ENCODE results near the gene ANKRD11. TPM values are rescaled to one million over a fixed set of nuclear protein-coding genes. Genes with fewer than 3 reads are reported as not detected.

The ANKRD11 gene
- polyA plus RNA-seq, 1 donor from 2014 or later: 32.5 TPM

DNA sequence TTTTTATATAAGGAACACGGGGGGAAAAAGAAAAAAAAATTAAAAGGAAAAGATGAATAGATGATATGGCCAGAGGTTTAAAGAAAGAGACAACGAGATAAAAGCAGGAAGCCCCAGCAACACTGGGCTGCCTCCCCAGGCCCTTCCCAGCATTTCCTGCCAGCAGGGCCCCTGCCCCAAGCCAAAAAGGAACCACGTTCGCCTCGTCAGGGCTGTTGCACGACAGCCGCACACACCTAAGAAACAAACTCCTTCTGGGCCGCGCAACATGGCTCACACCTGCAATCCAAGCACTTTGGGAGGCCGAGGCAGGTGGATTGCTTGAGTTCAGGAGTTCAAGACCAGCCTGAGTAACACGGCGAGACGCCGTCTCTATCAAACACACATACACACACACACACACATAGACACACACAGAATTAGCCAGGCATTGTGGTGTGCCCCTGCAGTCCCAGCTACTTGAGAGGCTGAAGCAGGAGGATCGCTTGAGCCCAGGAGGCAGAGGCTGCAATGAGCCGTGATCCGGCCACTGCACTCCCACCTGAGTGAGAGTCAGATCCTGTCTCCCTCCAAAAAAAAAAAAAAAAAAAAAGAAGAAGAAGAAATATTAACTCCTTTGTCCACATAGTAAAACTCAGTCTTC lies 83.0 kb downstream of the ANKRD11 start:
- Histone ChIP-seq H2AFZ (ENCODE audit: low read depth, low read length) (no peak overlapping the region), H3K27ac (ENCODE audit: low read length) (no peak overlapping the region), H3K9me2 (ENCODE audit: insufficient read depth, low read length) (no peaks in the 10 kb centered on the region), H3K27me3 (ENCODE audit: insufficient read depth, low read depth, low read length) (no peaks in the 10 kb centered on the region), H3K4me2 (ENCODE audit: low read length) (no peak overlapping the region), H3K9me3 (ENCODE audit: low read length) (no peaks in the 10 kb centered on the region), H3K79me2 (replicated peaks; ENCODE audit: insufficient read depth, low read length) (peaks cover 77% of the 10 kb centered on the region), H3K4me3 (ENCODE audit: low read length) (no peak overlapping the region), H3F3A (ENCODE audit: insufficient read depth, low read length, poor library complexity, severe bottlenecking) (no peaks in the 10 kb centered on the region), H4K20me1 (ENCODE audit: insufficient read depth) (peaks cover 3% of the 10 kb centered on the region), H3K9ac (ENCODE audit: low read length) (no peak overlapping the region), H3K36me3 (ENCODE audit: insufficient read depth, low read length) (no peaks in the 10 kb centered on the region)
- TF ChIP-seq SMC3 (conservative IDR thresholded peaks at IDR 0.05; ENCODE audit: poor library complexity) (no peak), RAD21 (conservative IDR thresholded peaks at IDR 0.05) (no peak), EP300 (conservative IDR thresholded peaks at IDR 0.05; ENCODE audit: poor library complexity, severe bottlenecking) (no peak), EZH2 (IDR thresholded peaks at IDR 0.05; ENCODE audit: borderline replicate concordance, insufficient read depth, low read length, poor library complexity, severe bottlenecking) (no peak), MXI1 (conservative IDR thresholded peaks at IDR 0.05; ENCODE audit: poor library complexity, severe bottlenecking) (no peak), CTCF (IDR thresholded peaks at IDR 0.05; ENCODE audit: poor library complexity, severe bottlenecking) (no peak), TAF1 (IDR thresholded peaks at IDR 0.05; ENCODE audit: low read depth) (no peak), REST (IDR thresholded peaks at IDR 0.05; ENCODE audit: borderline replicate concordance) (no peak), POLR2AphosphoS5 (IDR thresholded peaks at IDR 0.05) (no peak)

DNA sequence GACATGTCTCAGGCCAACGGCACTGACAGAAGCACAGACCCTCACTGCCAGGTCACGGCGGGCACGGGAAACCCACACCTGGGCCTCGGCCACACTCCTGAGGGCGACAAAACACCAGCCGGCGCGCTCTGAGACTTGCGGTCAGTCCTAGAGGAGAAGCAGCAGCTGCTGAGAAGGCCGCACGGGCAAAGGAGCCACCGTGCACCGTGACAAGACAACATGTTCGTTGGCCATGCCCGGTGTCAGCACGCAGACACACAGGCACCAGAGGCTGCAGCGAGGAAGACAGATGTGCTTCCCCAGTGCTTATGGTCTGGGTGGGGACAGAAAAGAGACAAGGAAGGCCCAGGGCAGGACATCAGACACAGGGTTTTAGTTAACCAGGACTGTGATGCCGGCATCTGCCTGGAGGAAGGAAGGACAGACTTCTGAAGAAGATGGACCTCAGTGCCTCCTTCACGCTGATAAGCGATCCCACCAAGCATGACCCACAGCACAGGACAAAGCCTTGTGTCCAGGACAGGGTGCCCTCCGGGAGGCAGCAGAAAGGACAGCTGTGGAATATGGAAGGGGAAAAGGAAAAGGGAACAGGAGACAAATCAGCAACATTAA lies 84.0 kb downstream of the ANKRD11 start:
- no peaks in the 10 kb centered on the region for H3K36me3 ChIP-seq (ENCODE audit: insufficient read depth, low read length)
- no peak overlapping the region for H3K27ac ChIP-seq (ENCODE audit: low read length)
- no peaks in the 10 kb centered on the region for H3K9me3 ChIP-seq (ENCODE audit: low read length)
- TF ChIP-seq CTCF (IDR thresholded peaks at IDR 0.05; ENCODE audit: poor library complexity, severe bottlenecking) (no peak), SMC3 (conservative IDR thresholded peaks at IDR 0.05; ENCODE audit: poor library complexity) (no peak), POLR2AphosphoS5 (IDR thresholded peaks at IDR 0.05) (no peak), EP300 (conservative IDR thresholded peaks at IDR 0.05; ENCODE audit: poor library complexity, severe bottlenecking) (no peak), MXI1 (conservative IDR thresholded peaks at IDR 0.05; ENCODE audit: poor library complexity, severe bottlenecking) (no peak), REST (IDR thresholded peaks at IDR 0.05; ENCODE audit: borderline replicate concordance) (no peak), EZH2 (IDR thresholded peaks at IDR 0.05; ENCODE audit: borderline replicate concordance, insufficient read depth, low read length, poor library complexity, severe bottlenecking) (no peak), TAF1 (IDR thresholded peaks at IDR 0.05; ENCODE audit: low read depth) (no peak), RAD21 (conservative IDR thresholded peaks at IDR 0.05) (no peak)
- H3K9me2 ChIP-seq (ENCODE audit: insufficient read depth, low read length): no peaks in the 10 kb centered on the region
- H3K4me3 ChIP-seq (ENCODE audit: low read length): no peak overlapping the region
- H3K79me2 ChIP-seq (replicated peaks; ENCODE audit: insufficient read depth, low read length): peaks cover 75% of the 10 kb centered on the region
- H2AFZ ChIP-seq (ENCODE audit: low read depth, low read length): no peak overlapping the region
- peaks cover 3% of the 10 kb centered on the region for H4K20me1 ChIP-seq (ENCODE audit: insufficient read depth)
- no peak overlapping the region for H3K4me2 ChIP-seq (ENCODE audit: low read length)
- no peak overlapping the region for H3K9ac ChIP-seq (ENCODE audit: low read length)
- no peaks in the 10 kb centered on the region for H3K27me3 ChIP-seq (ENCODE audit: insufficient read depth, low read depth, low read length)
- no peaks in the 10 kb centered on the region for H3F3A ChIP-seq (ENCODE audit: insufficient read depth, low read length, poor library complexity, severe bottlenecking)
